HCT116 (cell line): Measurements from ENCODE around the gene ALK. TPM values are rescaled to one million over a fixed set of nuclear protein-coding genes. Genes with fewer than 3 reads are reported as not detected.

Experiments
- ATAC-seq: fragments of 200-7000 bp; cut with Tn5 transposase; 2 replicates; pipeline ENCODE4 v1.9.1; 2020; ENCODE audit warnings: mild to moderate bottlenecking, moderate library complexity
- BruUV-seq: library from RNA; stranded (reverse); fragments of 400-500 nt; replicated peaks from 2 replicates; lab custom pipeline; 2021; lab: Mats Ljungman, UMichigan
- CTCF ChIA-PET: fragments of 300-600 bp; sonication (Branson Sonifier 250); formaldehyde crosslinking; loops from one replicate; lab custom pipeline; 2021; ENCODE audit warnings: antibody characterized with exemption; lab: Charles Lee
- POLR2A ChIA-PET: fragments of 300-600, 350-600 bp; sonication (Branson Sonifier 250); formaldehyde crosslinking; loops from one replicate; lab custom pipeline; 2021; ENCODE audit warnings: antibody characterized with exemption; lab: Charles Lee
- RAD21 ChIA-PET, 2 experiments: fragments of 300-600 bp; sonication (Branson Sonifier 250); formaldehyde crosslinking; loops; one replicate each; lab custom pipeline; 2023; ENCODE audit warnings: low total read pairs in 2 of 2; ENCODE audit not compliant: uncharacterized antibody in 2 of 2, unreplicated experiment in 2 of 2, low non-redundant PET in 1 of 2; lab: Charles Lee
- DNase-seq: peaks from one replicate; pipeline ENCODE4 v3.0.0-alpha.2; 2010; ENCODE audit warnings: low read depth, low spot score
- H2AFZ ChIP-seq: fragments of 200-600 bp; shearing (Covaris generic), sonication (generic); 2 replicates; pipeline ENCODE4 v1.6.1; 2017; ENCODE audit warnings: low read depth, mixed run types, mixed read lengths, antibody characterized with exemption, low read length; ENCODE audit not compliant: poor library complexity, severe bottlenecking
- H3K27ac ChIP-seq: 2 replicates; pipeline ENCODE4 v1.5.1; 2012; ENCODE audit warnings: low read depth, low read length
- H3K27me3 ChIP-seq: fragments of 200-600 bp; sonication (generic); 2 replicates; pipeline ENCODE4 v1.6.1; 2016; ENCODE audit warnings: mixed run types, low read length, mixed read lengths; ENCODE audit not compliant: insufficient read depth
- H3K36me3 ChIP-seq, 2 experiments: fragments of 200-500 bp in 1 of 2; fragments of 200-600 bp in 1 of 2; sonication (Bioruptor generic) in 1 of 2; sonication (generic) in 1 of 2; 2 replicates each; pipeline versions ENCODE4 v1.5.1 to v1.6.1; 2014 to 2016; ENCODE audit warnings: low read length in 2 of 2, inconsistent platforms in 1 of 2, mixed read lengths in 1 of 2, mixed run types in 1 of 2; ENCODE audit not compliant: insufficient read depth in 2 of 2, control insufficient read depth in 1 of 2
- H3K4me1 ChIP-seq, 2 experiments: fragments of 200-600 bp in 1 of 2; sonication (generic) in 1 of 2; 2 replicates each; pipeline versions ENCODE4 v1.5.1 to v1.6.1; 2012 to 2017; ENCODE audit warnings: low read length in 2 of 2, inconsistent platforms in 1 of 2, mild to moderate bottlenecking in 1 of 2, mixed read lengths in 1 of 2, mixed run types in 1 of 2, moderate library complexity in 1 of 2; ENCODE audit not compliant: insufficient read depth in 2 of 2, control insufficient read depth in 1 of 2
- H3K4me2 ChIP-seq: fragments of 200-600 bp; sonication (generic); 2 replicates; pipeline ENCODE4 v1.6.1; 2017; ENCODE audit warnings: mixed run types, low read length, mixed read lengths
- H3K4me3 ChIP-seq, 2 experiments: fragments of 200-600 bp in 1 of 2; sonication (generic) in 1 of 2; replicated peaks in 1 of 2; 2 replicates each; pipeline ENCODE4 v1.5.1; 2011 to 2016; ENCODE audit warnings: low read length in 2 of 2, control low read depth in 1 of 2, low read depth in 1 of 2, mild to moderate bottlenecking in 1 of 2, mixed read lengths in 1 of 2, mixed run types in 1 of 2
- H3K79me2 ChIP-seq: fragments of 200-600 bp; sonication (generic); 2 replicates; pipeline ENCODE4 v1.6.1; 2017; ENCODE audit warnings: mild to moderate bottlenecking, mixed run types, low read length, moderate library complexity, mixed read lengths; ENCODE audit not compliant: insufficient read depth
- H3K9ac ChIP-seq: fragments of 200-600 bp; sonication (generic); 2 replicates; pipeline ENCODE4 v1.6.1; 2016; ENCODE audit warnings: low read length, mixed read lengths
- H3K9me2 ChIP-seq: fragments of 200-600 bp; sonication (generic), shearing (Covaris generic); 2 replicates; pipeline ENCODE4 v1.6.1; 2017; ENCODE audit warnings: mixed run types, mild to moderate bottlenecking, moderate library complexity; ENCODE audit not compliant: insufficient read depth
- H3K9me3 ChIP-seq, 2 experiments: fragments of 200-500 bp in 1 of 2; fragments of 200-600 bp in 1 of 2; sonication (Bioruptor generic) in 1 of 2; sonication (generic) in 1 of 2; 2 replicates each; pipeline ENCODE4 v1.6.1; 2014 to 2017; ENCODE audit warnings: low read length in 2 of 2, mixed read lengths in 2 of 2, inconsistent platforms in 1 of 2, low read depth in 1 of 2, mild to moderate bottlenecking in 1 of 2, mixed run types in 1 of 2, moderate library complexity in 1 of 2; ENCODE audit not compliant: control insufficient read depth in 1 of 2, insufficient read depth in 1 of 2
- H4K20me1 ChIP-seq: fragments of 200-600 bp; sonication (generic), shearing (Covaris generic); 2 replicates; pipeline ENCODE4 v1.6.1; 2017; ENCODE audit warnings: mixed run types, mild to moderate bottlenecking, moderate library complexity; ENCODE audit not compliant: insufficient read depth
- CBX3 ChIP-seq: IDR thresholded peaks from 2 replicates; pipeline ENCODE4 v1.6.1; 2012; ENCODE audit warnings: low read depth
- CTCF ChIP-seq, 3 experiments: fragments of 200-600 bp in 1 of 3; sonication (generic) in 1 of 3; IDR thresholded peaks in 2 of 3; conservative IDR thresholded peaks in 1 of 3; 2 replicates each; pipeline ENCODE4 v1.5.1; 2012 to 2017; ENCODE audit warnings: low read depth in 2 of 3, low read length in 2 of 3, antibody characterized with exemption in 1 of 3, borderline replicate concordance in 1 of 3, control low read depth in 1 of 3, mild to moderate bottlenecking in 1 of 3, mixed read lengths in 1 of 3, mixed run types in 1 of 3, moderate library complexity in 1 of 3; ENCODE audit not compliant: insufficient read depth in 1 of 3
- ELF1 ChIP-seq: IDR thresholded peaks from 2 replicates; pipeline ENCODE4 v1.6.1; 2012; ENCODE audit warnings: low read depth, borderline replicate concordance
- EZH2phosphoT487 ChIP-seq: fragments of 200-600 bp; IDR thresholded peaks from 2 replicates; pipeline ENCODE4 v1.6.1; 2018; ENCODE audit warnings: antibody characterized with exemption, borderline replicate concordance
- JUND ChIP-seq: IDR thresholded peaks from 2 replicates; pipeline ENCODE4 v1.6.1; 2012
- MAX ChIP-seq: IDR thresholded peaks from 2 replicates; pipeline ENCODE4 v1.6.1; 2012
- POLR2A ChIP-seq: IDR thresholded peaks from 2 replicates; pipeline ENCODE4 v1.7.0; 2011; ENCODE audit warnings: borderline replicate concordance; ENCODE audit not compliant: insufficient read depth, insufficient read length; ENCODE audit errors: extremely low read depth
- POLR2AphosphoS5 ChIP-seq: IDR thresholded peaks from 2 replicates; pipeline ENCODE4 v1.6.1; 2011; ENCODE audit warnings: mild to moderate bottlenecking, low read depth, low read length, moderate library complexity
- RAD21 ChIP-seq: IDR thresholded peaks from 2 replicates; pipeline ENCODE4 v1.6.1; 2012; ENCODE audit warnings: low read depth, mild to moderate bottlenecking
- SP1 ChIP-seq: IDR thresholded peaks from 2 replicates; pipeline ENCODE4 v1.6.1; 2012; ENCODE audit warnings: low read depth
- SRF ChIP-seq: IDR thresholded peaks from 2 replicates; pipeline ENCODE4 v1.6.1; 2012; ENCODE audit warnings: low read depth
- YY1 ChIP-seq: IDR thresholded peaks from 2 replicates; pipeline ENCODE4 v1.6.1; 2011; ENCODE audit warnings: low read length, low read depth, moderate library complexity, mild to moderate bottlenecking; ENCODE audit not compliant: insufficient replicate concordance; ENCODE audit errors: extremely low read depth
- ZBTB33 ChIP-seq: IDR thresholded peaks from 2 replicates; pipeline ENCODE4 v1.6.1; 2011; ENCODE audit warnings: mild to moderate bottlenecking, low read length, moderate library complexity; ENCODE audit not compliant: insufficient replicate concordance; ENCODE audit errors: extremely low read depth
- ZFX ChIP-seq: fragments of 450-650 bp; IDR thresholded peaks from 2 replicates; pipeline ENCODE4 v1.6.1; 2017
- ZNF274 ChIP-seq: fragments of 200-500 bp; sonication (Bioruptor generic); IDR thresholded peaks from 2 replicates; pipeline ENCODE4 v1.6.1; 2014; ENCODE audit warnings: mild to moderate bottlenecking, low read depth, low read length, inconsistent platforms
- intact Hi-C: fragments of 100-400 bp; cut with micrococcal nuclease; formaldehyde crosslinking; loops from 2 replicates; pipeline ENCODE4 v1.10.0; 2022
- total RNA-seq: library from RNA; stranded (reverse); gene quantifications from one replicate; pipeline ENCODE4 v1.2.1, GENCODE V29; 2021; ENCODE audit not compliant: unreplicated experiment

Gene ALK
- total RNA-seq, 1 experiment from 2014 or later: not detected

- ChIA-PET RAD21 (no interaction called here), CTCF (no interaction called here), POLR2A (no interaction called here)
- Histone ChIP-seq H3K4me3 (no peak overlapping the region), H3K9ac (no peak overlapping the region), H4K20me1 (no peaks in the 10 kb centered on the region; the same call in 1 of the 2 replicates), H3K4me2 (no peak overlapping the region), H3K9me2 (no peaks in the 10 kb centered on the region), H3K4me1 (no peaks in the 10 kb centered on the region), H3K9me3 (no peaks in the 10 kb centered on the region), H3K27ac (no peak overlapping the region), H2AFZ (no peak overlapping the region), H3K27me3 (peaks cover 50% of the 10 kb centered on the region), H3K79me2 (no peaks in the 10 kb centered on the region), H3K36me3 (no peaks in the 10 kb centered on the region)
- TF ChIP-seq ZFX: no peak
- TF ChIP-seq SP1: no peak
- no peak for TF ChIP-seq EZH2phosphoT487
- no peak for TF ChIP-seq POLR2AphosphoS5
- no peak for TF ChIP-seq ELF1
- TF ChIP-seq CBX3: no peak
- no peak for TF ChIP-seq SRF
- TF ChIP-seq YY1: no peak
- no peak for TF ChIP-seq POLR2A
- TF ChIP-seq RAD21: no peak
- no peak for TF ChIP-seq CTCF (IDR thresholded peaks at IDR 0.05 in 2 of 3, conservative IDR thresholded peaks at IDR 0.05 in 1 of 3; ENCODE audit: borderline replicate concordance in 1 of 3, insufficient read depth in 1 of 3, low read depth in 2 of 3, low read length in 2 of 3)
- no peak for TF ChIP-seq JUND
- TF ChIP-seq ZNF274: no peak
- no peak for TF ChIP-seq MAX
- no peak for TF ChIP-seq ZBTB33
- intact Hi-C loops: loop anchor here (10.0 kb wide), 1 partner anchor 350 kb away; no protein-coding TSS in a partner anchor
- DNase-seq (no peak), ATAC-seq (no peak)
- no TSS peak for BruUV-seq
These were observed 616.9 kb downstream of the ALK start for GRCh38 chr2:29304399-29305060.
